ENCODE results near the gene CFAP299.

Gene CFAP299

GRCh38 chr4:80515496-80515895 lies 180.0 kb downstream of the CFAP299 start:
- DNase-seq (ENCODE audit: low read depth in 2 of 2): no peak

- no peak for DNase-seq (ENCODE audit: low read depth in 2 of 2)
These were observed 185.9 kb downstream of the CFAP299 start for GRCh38 chr4:80521438-80521837.

- no peak for DNase-seq (ENCODE audit: low read depth in 2 of 2)
These were observed 191.2 kb downstream of the CFAP299 start for GRCh38 chr4:80526697-80527096.

- no peak for DNase-seq (ENCODE audit: low read depth in 2 of 2)
These were observed 193.5 kb downstream of the CFAP299 start for GRCh38 chr4:80529026-80529425.

- DNase-seq (ENCODE audit: low read depth in 2 of 2): no peak
These were observed 197.3 kb downstream of the CFAP299 start for GRCh38 chr4:80532674-80533333.

GRCh38 chr4:80535551-80535950 lies 200.0 kb downstream of the CFAP299 start:
- DNase-seq (ENCODE audit: low read depth in 2 of 2): no peak

- DNase-seq (ENCODE audit: low read depth in 2 of 2): no peak
These were observed 202.9 kb downstream of the CFAP299 start for GRCh38 chr4:80538276-80538926.

- DNase-seq (ENCODE audit: low read depth in 2 of 2): no peak
These were observed 203.7 kb downstream of the CFAP299 start for GRCh38 chr4:80539190-80539589.

GRCh38 chr4:80540349-80540748 lies 204.8 kb downstream of the CFAP299 start:
- no peak for DNase-seq (ENCODE audit: low read depth in 2 of 2)

- DNase-seq (ENCODE audit: low read depth in 2 of 2): no peak
These were observed 205.4 kb downstream of the CFAP299 start for GRCh38 chr4:80540785-80541469.

- no peak for DNase-seq (ENCODE audit: low read depth in 2 of 2)
These were observed 207.2 kb downstream of the CFAP299 start for GRCh38 chr4:80542747-80543146.

GRCh38 chr4:80560337-80560736 lies 224.8 kb downstream of the CFAP299 start:
- DNase-seq (ENCODE audit: low read depth in 2 of 2): no peak

GRCh38 chr4:80566203-80566872 lies 230.8 kb downstream of the CFAP299 start:
- no peak for DNase-seq (ENCODE audit: low read depth in 2 of 2)

GRCh38 chr4:80568891-80569290 lies 233.4 kb downstream of the CFAP299 start:
- no peak for DNase-seq (ENCODE audit: low read depth in 2 of 2)

GRCh38 chr4:80576796-80577195 lies 241.3 kb downstream of the CFAP299 start:
- DNase-seq (ENCODE audit: low read depth in 2 of 2): no peak

- DNase-seq (ENCODE audit: low read depth in 2 of 2): no peak
These were observed 242.5 kb downstream of the CFAP299 start for GRCh38 chr4:80578001-80578400.

GRCh38 chr4:80585542-80585941 lies 250.0 kb downstream of the CFAP299 start:
- DNase-seq (ENCODE audit: low read depth in 2 of 2): no peak

GRCh38 chr4:80586716-80587115 lies 251.2 kb downstream of the CFAP299 start:
- no peak for DNase-seq (ENCODE audit: low read depth in 2 of 2)

GRCh38 chr4:80587871-80588385 lies 252.4 kb downstream of the CFAP299 start:
- no peak for DNase-seq (ENCODE audit: low read depth in 2 of 2)

GRCh38 chr4:80592950-80593349 lies 257.4 kb downstream of the CFAP299 start:
- DNase-seq (ENCODE audit: low read depth in 2 of 2): no peak

GRCh38 chr4:80594701-80595100 lies 259.2 kb downstream of the CFAP299 start:
- no peak for DNase-seq (ENCODE audit: low read depth in 2 of 2)

- DNase-seq (ENCODE audit: low read depth in 2 of 2): no peak
These were observed 272.9 kb downstream of the CFAP299 start for GRCh38 chr4:80608281-80608980.

Measured in stimulated activated CD8-positive, alpha-beta memory T cell treated with anti-CD3 and anti-CD28 coated beads, Interleukin-7, amount 100 ng/mL, for 1 hour (primary cell).